Lung (tissue), 12 donors: ENCODE results near the gene RBM18. TPM values are rescaled to one million over a fixed set of nuclear protein-coding genes. Genes with fewer than 3 reads are reported as not detected.

Experiments
- ATAC-seq: fragments of 200-7000 bp; cut with Tn5 transposase; one replicate; pipeline ENCODE4 v1.9.1; 2020; ENCODE audit warnings: moderate number of reproducible peaks; ENCODE audit not compliant: insufficient read depth, low FRiP score
- DNase-seq, 3 donors: peaks; one replicate each; pipeline ENCODE4 v3.0.0-alpha.2; 2013 to 2017
- H3K27ac ChIP-seq, 2 donors: one replicate each; pipeline ENCODE4 v1.5.1; 2013; ENCODE audit warnings: mild to moderate bottlenecking in 2 of 2, moderate library complexity in 2 of 2, control low read depth in 1 of 2, inconsistent platforms in 1 of 2, low read depth in 1 of 2, low read length in 1 of 2
- H3K27me3 ChIP-seq, 3 donors: one replicate each; pipeline ENCODE4 v1.5.1; 2013; ENCODE audit warnings: low read length in 2 of 3; ENCODE audit not compliant: control insufficient read depth in 3 of 3, insufficient read depth in 3 of 3
- H3K36me3 ChIP-seq, 4 donors: one replicate each; pipeline ENCODE4 v1.5.1; 2013; ENCODE audit warnings: low read length in 4 of 4, mild to moderate bottlenecking in 1 of 4, moderate library complexity in 1 of 4; ENCODE audit not compliant: control insufficient read depth in 4 of 4, insufficient read depth in 4 of 4
- H3K4me1 ChIP-seq, 5 donors: one replicate each; pipeline ENCODE4 v1.5.1; 2013; ENCODE audit warnings: low read length in 5 of 5, mild to moderate bottlenecking in 2 of 5, moderate library complexity in 1 of 5; ENCODE audit not compliant: control insufficient read depth in 5 of 5, insufficient read depth in 5 of 5
- H3K4me3 ChIP-seq: one replicate; pipeline ENCODE4 v1.5.1; 2013; ENCODE audit warnings: mild to moderate bottlenecking, control low read depth, moderate library complexity
- H3K9ac ChIP-seq, 2 donors: one replicate each; pipeline ENCODE4 v1.5.1; 2013; ENCODE audit warnings: low read length in 2 of 2, control low read depth in 1 of 2; ENCODE audit not compliant: insufficient read depth in 1 of 2
- H3K9me3 ChIP-seq, 4 donors: one replicate each; pipeline ENCODE4 v1.5.1; 2013; ENCODE audit warnings: low read length in 3 of 4, mild to moderate bottlenecking in 1 of 4, moderate library complexity in 1 of 4; ENCODE audit not compliant: control insufficient read depth in 4 of 4, insufficient read depth in 3 of 4
- CTCF ChIP-seq: IDR thresholded peaks from 2 replicates; pipeline ENCODE4 v1.5.1; 2012; ENCODE audit warnings: mild to moderate bottlenecking; ENCODE audit errors: control extremely low read depth, extremely low read depth
- WGBS, 2 donors: extraction: QIAGEN DNeasy Blood & Tissue Kit; methylation state at CpG; one replicate each; pipeline ENCODE4 v1.1.7; 2013; 5-methylcytosine and 5-hydroxymethylcytosine counted together
- polyA plus RNA-seq, 2 donors: library from polyadenylated mRNA; stranded (reverse); fragments of 200-250 nt; gene quantifications; one replicate each; pipeline ENCODE4 v1.2.1, GENCODE V29; 2013
- total RNA-seq, 2 donors: library from RNA; depleted of rRNA in 1 of 2; stranded (reverse); fragments of >200 nt in 1 of 2; gene quantifications; one replicate each; pipeline ENCODE4 v1.2.1, GENCODE V29; 2014 to 2021
- donor health status: control.
- donor health status: control.
- donor health status: Bipolar disorder and iron deficiency.
- donor health status: healthy.
- donor health status: DM: yes; HTN: yes; CAD: no.

The RBM18 gene
- total and polyA plus RNA-seq, 4 donors: 5.5 to 20.5 (median 12.4) TPM

- Histone ChIP-seq H3K9me3 (no peaks in the 10 kb centered on the region), H3K9ac (no peak overlapping the region), H3K27ac (no peak overlapping the region), H3K4me3 (no peak overlapping the region), H3K4me1 (peaks cover 0 to 24% (median 0%) of the 10 kb centered on the region in 5 donors), H3K36me3 (no peaks in the 10 kb centered on the region), H3K27me3 (no peaks in the 10 kb centered on the region)
- no peak for ATAC-seq
- 91 to 96% methylated on average over 4 of the region's 4 CpGs for WGBS, 2 donors
- TF ChIP-seq CTCF: no peak
- DNase-seq: no peak
These were observed 68.8 kb downstream of the RBM18 start for GRCh38 chr9:122195875-122196274.

GRCh38 chr9:122193651-122194050 is 71.0 kb downstream of the RBM18 start:
- no peaks in the 10 kb centered on the region for H3K36me3 ChIP-seq
- no peaks in the 10 kb centered on the region for H3K27me3 ChIP-seq
- DNase-seq (no peak), ATAC-seq (no peak)
- WGBS, 2 donors: 87 to 93% methylated on average over 6 of the region's 6 CpGs
- no peak overlapping the region for H3K9ac ChIP-seq
- no peak overlapping the region for H3K27ac ChIP-seq
- no peaks in the 10 kb centered on the region for H3K9me3 ChIP-seq
- no peak overlapping the region for H3K4me3 ChIP-seq
- TF ChIP-seq CTCF: no peak
- H3K4me1 ChIP-seq: peaks cover 0 to 23% (median 0%) of the 10 kb centered on the region in 5 donors

- WGBS, 2 donors: 74 to 83% methylated on average over 16 of the region's 16 CpGs
- Histone ChIP-seq H3K9ac (no peak overlapping the region), H3K9me3 (no peaks in the 10 kb centered on the region), H3K4me1 (peaks cover 0 to 17% (median 0%) of the 10 kb centered on the region in 5 donors), H3K36me3 (no peaks in the 10 kb centered on the region), H3K4me3 (no peak overlapping the region), H3K27ac (no peak overlapping the region), H3K27me3 (no peaks in the 10 kb centered on the region)
- TF ChIP-seq CTCF: no peak
- ATAC-seq (no peak), DNase-seq (peak in 2 of 3 donors; percentile 44 to 48)
These were observed 71.6 kb downstream of the RBM18 start for GRCh38 chr9:122192914-122193525.
